Bone marrow (tissue), 2 donors: ENCODE measurements around the gene FAIM2.
"Not testable (repeated sequence)": the region's sequence is repeated elsewhere in the genome, so short reads cannot be mapped to it uniquely, and the experiment has no call there.

Experiments used
- DNase-seq, 2 donors: peaks; one replicate each; lab custom pipeline; 2025; lab: John Stamatoyannopoulos, UW

The FAIM2 gene

DNA sequence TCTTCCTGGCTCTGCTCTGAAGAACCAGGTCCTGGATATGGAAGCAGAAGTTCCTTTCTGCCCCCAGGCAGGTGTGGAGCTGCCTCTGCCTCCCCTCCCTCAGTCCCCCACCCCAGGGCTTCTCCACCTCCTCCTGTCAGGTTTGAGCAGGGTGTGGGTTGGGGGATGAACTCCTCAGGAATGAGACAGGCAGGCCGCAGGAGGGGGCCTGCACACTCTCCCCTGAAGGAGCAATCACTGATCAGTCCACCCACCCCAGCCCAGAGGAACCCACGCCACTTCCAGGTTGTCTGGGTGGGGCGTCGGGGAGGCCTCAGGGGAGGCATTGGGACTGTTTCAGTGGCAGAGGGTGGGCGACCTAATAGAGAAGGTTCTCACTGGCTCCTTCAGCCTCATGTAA lies 26.6 kb downstream of the FAIM2 start:
- DNase-seq: no peak

GRCh38 chr12:49876070-49876469 lies 27.6 kb downstream of the FAIM2 start:
- DNase-seq: no peak

DNA sequence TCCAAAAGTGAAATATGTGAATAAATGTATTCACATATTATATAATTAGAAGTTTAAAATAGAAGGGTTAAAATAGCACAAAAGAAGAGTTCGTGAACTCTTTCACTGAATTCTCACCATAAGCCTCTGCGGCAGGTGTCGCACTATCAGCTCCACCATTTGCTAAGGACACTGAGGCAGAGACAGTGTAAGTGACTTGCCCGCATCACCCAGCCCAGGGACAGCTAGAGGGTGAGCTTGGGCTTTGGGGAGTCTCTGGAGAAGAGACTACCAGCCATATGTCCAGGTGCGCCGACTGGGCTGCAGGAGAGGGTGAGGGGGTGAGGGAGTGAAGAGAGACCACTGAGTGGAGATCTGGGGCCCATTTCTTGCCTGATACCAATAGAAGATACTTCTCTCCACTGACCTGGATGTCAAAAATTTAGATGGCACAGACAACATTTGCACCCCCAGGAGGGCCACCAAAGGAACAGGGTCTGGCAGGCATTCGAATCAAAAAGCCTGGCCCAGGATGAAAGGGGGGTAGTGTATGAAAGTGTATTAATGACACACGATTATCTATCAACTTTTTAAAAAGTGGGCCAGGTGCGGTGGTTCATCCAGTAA lies 28.5 kb downstream of the FAIM2 start:
- no peak for DNase-seq

- no peak for DNase-seq
Measured at GRCh38 chr12:49874142-49874897, 29.4 kb downstream of the FAIM2 start.

- no peak for DNase-seq
Measured at GRCh38 chr12:49873361-49873934, 30.3 kb downstream of the FAIM2 start.

DNA sequence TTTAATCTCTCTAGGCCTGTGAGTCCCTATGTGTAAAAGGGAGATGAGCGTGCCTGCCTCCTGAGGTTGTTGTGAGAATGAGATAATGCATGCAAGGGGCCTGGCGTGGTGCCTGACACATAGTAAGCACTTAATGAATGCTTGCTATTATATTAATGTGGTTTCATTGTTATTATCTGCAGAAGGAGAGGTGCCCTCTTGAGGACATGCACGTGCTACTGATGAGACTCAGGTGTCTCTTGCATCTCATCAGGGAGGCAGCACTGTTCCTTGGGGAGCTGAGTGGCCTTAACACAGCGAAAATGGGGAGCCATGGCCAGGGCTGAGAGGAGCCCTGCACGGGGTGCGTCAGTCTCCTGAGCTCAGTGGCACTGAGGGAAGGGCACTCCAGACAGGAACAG lies 30.9 kb downstream of the FAIM2 start:
- DNase-seq: no peak

GRCh38 chr12:49872381-49872780 lies 31.3 kb downstream of the FAIM2 start:
- no peak for DNase-seq

- DNase-seq: not testable (repeated sequence)
Measured at GRCh38 chr12:49871811-49872251, 31.9 kb downstream of the FAIM2 start.

GRCh38 chr12:49871263-49871561 lies 32.5 kb downstream of the FAIM2 start:
- no peak for DNase-seq

DNA sequence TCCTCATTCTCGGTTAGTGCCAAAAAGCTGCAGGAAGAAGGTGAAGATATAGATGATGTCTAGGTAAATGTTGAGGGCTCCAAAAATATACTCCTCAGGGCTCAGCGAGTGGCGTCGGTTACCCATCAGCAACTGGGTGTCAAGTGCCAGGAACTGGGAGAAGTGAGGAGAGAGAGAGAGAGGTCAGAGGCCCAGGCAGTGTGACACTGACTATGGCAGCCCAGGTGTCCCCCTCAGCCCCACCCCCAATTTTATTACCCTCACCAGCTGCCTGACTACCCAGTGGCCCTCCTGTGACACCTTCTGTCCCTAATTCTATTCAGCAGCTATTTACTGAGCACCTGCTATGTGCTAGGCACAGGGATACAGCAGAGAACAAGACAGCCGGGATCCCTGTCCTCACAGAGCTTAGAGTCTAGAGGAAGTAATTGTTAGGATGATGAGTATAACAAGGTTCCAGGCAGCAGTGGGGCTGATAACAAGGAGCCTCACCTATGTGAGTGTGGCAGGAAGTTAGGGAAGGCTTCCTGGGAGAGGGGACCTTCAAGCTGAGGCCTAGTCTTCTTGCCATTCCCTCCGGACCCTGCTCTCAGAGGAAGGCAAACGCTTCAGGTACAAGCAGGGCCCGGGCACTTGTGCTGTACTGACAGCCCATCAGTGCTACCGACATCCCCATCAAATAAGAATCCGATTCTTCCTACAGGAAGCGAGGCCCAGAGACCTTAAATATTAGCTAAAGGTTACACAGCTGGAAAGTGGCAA lies 33.0 kb downstream of the FAIM2 start:
- no peak for DNase-seq

GRCh38 chr12:49869816-49870500 lies 33.7 kb downstream of the FAIM2 start:
- no peak for DNase-seq

- peak in 1 of 2 donors; percentile 78 for DNase-seq
Measured at GRCh38 chr12:49868952-49869815, 34.5 kb downstream of the FAIM2 start.

DNA sequence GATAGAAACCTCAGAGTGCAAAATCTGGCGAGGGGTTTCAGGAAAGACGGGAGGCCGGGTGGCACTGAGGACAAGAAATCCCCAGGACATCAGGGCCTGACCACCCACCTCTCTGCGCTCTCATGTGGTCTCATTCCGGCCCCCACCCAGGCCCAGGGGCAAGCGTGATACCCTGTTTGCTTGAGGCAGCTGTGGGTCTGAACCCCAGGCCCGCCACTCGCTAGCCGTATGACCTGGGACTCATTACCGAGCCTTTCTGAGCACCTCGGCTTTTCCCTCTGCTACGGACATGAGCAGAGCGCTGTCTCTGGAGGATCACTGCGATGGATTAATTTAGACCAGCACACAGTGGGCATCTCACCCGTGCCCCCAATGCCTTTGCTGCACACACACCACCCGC lies 35.3 kb downstream of the FAIM2 start:
- no peak for DNase-seq

DNA sequence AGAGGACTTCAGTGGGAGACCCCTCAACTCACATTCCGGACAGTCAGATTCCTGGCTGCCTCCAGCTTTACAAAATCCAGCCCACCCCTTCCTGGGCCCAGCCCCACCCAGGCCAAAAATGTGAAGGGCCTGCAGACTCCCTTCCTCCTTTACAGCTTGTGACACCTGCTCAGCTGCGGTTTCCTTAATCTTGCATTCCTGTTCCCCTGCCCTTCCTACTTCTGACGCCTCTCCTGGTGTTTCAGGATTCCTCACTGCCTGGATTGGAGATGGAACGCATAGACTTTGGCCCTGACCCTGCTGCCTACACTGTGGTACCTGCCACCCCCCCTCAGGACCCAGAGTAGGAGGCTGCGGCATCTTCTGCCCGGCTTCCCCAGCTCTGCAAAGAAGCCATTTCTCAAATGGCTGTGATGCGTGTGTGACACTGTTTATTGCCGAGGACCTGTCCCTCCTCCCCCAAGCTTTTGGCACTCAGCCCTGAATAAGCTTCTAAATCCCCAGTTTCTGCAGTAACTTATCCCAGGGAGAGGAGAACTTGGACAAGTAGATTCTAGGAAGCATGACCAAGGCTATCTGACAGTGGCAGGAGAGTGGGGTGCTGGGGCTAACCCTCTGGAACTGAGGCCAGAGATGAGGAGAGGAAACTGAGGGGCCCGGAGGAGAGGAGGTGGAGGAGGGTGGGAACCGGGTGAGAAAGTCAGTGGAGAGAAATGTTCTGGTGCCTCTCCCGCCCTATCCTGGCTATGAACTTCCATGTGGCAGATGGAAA lies 35.9 kb downstream of the FAIM2 start:
- DNase-seq: no peak

DNA sequence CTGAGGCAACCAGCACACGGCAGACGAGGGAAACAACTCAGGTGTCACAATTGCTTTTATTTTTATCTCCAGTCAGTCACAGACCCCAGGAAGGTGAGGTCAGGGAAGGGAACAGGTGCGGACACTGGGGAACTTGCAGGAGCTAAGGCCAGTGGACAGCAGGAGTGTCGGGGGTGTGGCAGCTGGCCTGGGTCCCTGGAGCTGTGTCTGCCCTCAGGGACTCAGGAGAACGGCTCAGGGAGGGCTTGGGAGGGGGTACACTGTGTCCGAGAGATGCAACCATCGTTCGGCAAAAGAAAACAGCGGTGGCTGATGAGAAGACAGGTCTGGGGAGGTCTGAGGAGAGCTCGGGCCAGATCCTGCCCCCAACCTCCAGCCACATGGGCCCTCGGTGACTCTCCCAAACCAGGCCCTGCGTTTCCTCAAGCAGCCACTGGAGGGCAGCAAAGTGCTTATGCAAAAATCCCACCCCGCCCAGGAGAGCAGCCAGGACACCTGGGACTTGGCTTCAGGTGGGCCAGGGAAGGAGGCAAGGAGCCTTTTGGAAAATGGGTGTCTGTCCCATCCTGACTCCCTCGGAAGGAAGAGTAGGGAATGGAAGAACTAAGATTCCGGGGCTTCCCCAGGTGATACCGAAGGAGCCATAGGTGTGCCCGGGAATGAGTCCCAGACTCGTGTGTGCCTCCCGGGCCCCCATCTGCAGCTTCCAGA lies 36.7 kb downstream of the FAIM2 start:
- peak; percentile 39 to 44 for DNase-seq

DNA sequence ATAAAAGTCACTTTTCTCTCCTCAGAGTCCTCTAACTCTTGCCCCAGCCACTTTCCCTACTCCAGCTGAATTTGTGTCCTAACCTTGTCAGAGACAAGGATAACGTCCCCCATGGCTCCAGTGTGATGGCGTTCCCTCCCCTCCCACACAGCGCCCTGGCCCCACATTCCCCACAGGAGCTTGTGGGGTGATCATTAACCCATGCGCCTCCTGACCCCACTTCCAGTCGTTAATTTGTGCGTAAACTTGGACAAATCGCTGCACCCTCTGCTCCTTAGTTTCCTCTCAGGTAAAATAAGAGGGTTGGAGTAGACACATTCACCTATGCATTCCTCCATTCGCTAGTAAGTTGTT lies 37.9 kb downstream of the FAIM2 start:
- DNase-seq: no peak

GRCh38 chr12:49865109-49865781 lies 38.5 kb downstream of the FAIM2 start:
- DNase-seq: no peak

GRCh38 chr12:49864798-49865090 lies 39.0 kb downstream of the FAIM2 start:
- DNase-seq: no peak

DNA sequence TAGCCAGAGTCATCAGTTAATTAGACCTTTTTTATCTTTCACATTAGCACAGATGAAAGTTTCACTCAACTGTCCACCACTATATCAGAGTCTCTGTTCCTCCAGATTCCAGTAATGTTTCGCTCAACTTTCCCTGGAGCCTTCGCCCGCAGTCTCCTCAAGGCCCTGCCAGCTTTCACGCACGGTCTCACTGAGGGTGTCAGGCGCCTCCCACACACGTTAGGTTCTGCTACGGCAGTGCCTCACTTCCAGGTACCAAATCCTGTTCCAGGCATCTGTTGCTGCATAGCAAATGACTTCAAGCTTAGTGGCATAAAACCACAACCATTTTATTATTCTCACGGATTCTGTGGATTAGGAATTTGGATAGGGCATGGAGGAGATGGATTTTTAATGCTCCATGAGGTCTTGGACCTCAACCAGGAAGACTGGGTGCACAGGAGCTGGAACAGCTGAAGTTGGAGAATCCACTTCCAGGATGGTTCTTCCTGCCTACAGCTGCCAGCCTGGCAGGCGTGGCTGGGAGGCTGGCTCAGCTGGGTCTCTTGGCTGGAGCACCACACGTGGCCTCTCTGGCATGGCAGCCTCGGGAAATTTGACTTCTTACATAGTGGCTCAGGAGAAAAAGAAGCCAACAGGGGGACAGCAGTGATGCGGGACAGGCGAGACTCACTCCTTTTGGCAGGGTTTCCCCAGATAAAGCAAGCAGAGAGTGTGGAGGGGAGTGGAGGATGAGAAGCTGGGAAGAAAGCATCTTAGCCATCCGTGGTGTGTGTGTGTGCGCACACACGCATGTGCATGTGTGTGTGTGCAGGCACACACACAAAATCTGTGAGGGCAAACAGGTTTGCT lies 39.5 kb downstream of the FAIM2 start:
- DNase-seq: no peak
